Astrocyte of the spinal cord (primary cell): ENCODE data around the gene SYT14.
"Not testable (repeated sequence)": the region's sequence is repeated elsewhere in the genome, so short reads cannot be mapped to it uniquely, and the experiment has no call there.

Source experiments
- DNase-seq: peaks from one replicate; pipeline ENCODE4 v3.0.0; 2011; ENCODE audit warnings: low read depth, low spot score
- H3K4me3 ChIP-seq: 2 replicates; pipeline ENCODE4 v1.5.1; 2011; ENCODE audit warnings: low read depth, mild to moderate bottlenecking, low read length, moderate library complexity
- CTCF ChIP-seq: IDR thresholded peaks from 2 replicates; pipeline ENCODE4 v1.5.1; 2012; ENCODE audit warnings: low read depth, mild to moderate bottlenecking, low read length, inconsistent platforms
- in situ Hi-C: cut with HindIII; loops from 2 replicates; pipeline ENCODE4 v1.10.0; 2017; ENCODE audit warnings: low sequenced_read_pairs

SYT14 gene

GRCh38 chr1:210189426-210189825 lies 251.4 kb downstream of the SYT14 start:
- TF ChIP-seq CTCF = no peak
- no peak overlapping the region for H3K4me3 ChIP-seq
- in situ Hi-C loops = no loop called here
- no peak for DNase-seq

GRCh38 chr1:210195635-210196160 lies 257.7 kb downstream of the SYT14 start:
- in situ Hi-C loops = no loop called here
- no peak for TF ChIP-seq CTCF
- no peak overlapping the region for H3K4me3 ChIP-seq
- no peak for DNase-seq

DNA sequence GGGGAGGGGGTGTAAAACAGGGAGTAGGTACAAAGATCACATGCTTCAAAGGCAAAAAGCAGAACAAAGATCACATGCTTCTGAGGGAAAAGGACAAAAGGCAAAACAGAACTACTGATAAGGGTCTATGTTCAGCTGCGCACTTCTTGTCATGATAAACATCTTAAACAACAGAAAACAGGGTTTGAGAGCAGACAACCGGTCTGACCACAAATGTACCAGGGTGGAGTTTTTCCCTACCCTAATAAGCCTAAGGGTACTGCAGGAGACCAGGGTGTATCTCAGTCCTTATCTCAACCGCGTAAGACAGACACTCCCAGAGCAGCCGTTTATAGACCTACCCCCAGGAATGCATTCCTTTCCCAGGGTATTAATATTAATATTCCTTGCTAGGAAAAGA lies 258.2 kb downstream of the SYT14 start:
- H3K4me3 ChIP-seq, in situ Hi-C loops, DNase-seq: not testable (repeated sequence)

DNA sequence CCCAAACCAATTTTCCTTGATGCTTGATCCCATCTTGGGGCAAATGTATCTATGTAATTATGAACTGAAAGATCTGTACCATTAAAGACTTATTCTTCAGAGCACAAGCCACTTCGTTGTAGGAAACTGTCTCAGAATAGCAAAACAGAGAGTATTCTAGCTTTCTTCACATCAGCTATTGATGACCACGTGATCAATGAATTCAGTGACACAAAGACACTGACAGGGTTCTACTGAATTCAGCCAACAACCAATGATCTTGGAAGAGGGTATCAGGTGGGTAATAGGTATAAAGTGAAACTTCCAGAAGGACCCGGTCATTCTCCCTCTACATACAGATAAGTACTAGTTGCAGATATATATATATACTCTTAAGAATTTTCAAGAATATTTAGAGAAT lies 260.8 kb downstream of the SYT14 start:
- TF ChIP-seq CTCF = no peak
- no peak for DNase-seq
- no peak overlapping the region for H3K4me3 ChIP-seq
- in situ Hi-C loops = no loop called here

DNA sequence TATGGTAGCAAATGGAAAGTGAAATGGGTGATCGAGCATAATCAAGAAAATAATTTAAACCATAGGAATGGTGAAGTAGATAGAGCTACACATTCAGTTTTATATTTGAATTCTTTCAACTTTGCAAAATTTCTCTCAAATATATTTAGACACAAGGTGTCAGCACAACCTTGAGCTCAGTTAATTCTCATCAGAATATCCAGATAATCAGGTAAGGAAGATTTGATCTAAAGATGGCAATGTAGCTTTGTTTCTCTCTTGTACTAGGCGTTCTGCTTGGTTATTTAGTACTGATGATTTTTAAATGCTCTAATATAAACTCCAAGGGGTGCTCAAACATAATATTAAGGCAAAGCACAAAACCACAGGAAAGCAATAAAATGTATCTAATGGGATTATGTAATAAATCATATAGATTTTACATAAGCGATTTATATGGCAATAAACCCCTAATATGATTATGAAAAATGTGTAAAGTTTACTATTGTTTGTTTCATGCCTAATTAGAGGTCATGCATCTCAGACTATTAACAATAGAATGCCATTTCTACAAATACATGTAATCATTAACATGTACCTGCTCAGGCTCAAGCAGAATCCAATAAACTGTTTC lies 262.2 kb downstream of the SYT14 start:
- in situ Hi-C loops = no loop called here
- TF ChIP-seq CTCF = no peak
- H3K4me3 ChIP-seq = no peak overlapping the region
- DNase-seq = no peak

DNA sequence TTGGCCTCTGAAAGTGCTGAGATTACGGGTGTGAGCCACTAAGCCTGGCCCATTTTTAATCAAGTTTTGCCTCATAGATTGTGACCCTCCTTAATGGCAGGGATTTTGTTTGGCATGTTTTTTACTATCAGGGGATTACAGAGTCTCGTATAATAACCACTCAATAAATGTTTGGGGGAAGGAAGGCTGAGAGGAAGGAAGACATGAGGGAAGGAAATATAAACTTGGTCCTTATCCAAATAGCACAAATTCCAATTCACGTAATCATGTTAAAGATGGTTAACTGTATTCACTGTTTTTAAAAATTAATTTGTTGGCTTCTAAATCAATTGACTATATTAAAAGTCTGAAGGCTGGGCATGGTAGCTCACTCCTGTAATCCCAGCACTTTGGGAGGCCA lies 263.7 kb downstream of the SYT14 start:
- no peak for DNase-seq
- no peak for TF ChIP-seq CTCF
- H3K4me3 ChIP-seq = no peak overlapping the region
- in situ Hi-C loops = no loop called here

- in situ Hi-C loops = no loop called here
- no peak for TF ChIP-seq CTCF
- DNase-seq = no peak
- H3K4me3 ChIP-seq = no peak overlapping the region
These were observed 269.8 kb downstream of the SYT14 start for GRCh38 chr1:210207597-210208450.
